Spleen (tissue), 11 donors: ENCODE measurements around the gene MYO9A. TPM values are rescaled to one million over a fixed set of nuclear protein-coding genes. Genes with fewer than 3 reads are reported as not detected.

Experiments
- DNase-seq: peaks from one replicate; pipeline ENCODE4 v3.0.0-alpha.2; 2020
- H3K27ac ChIP-seq, 8 donors: fragments of 200-600 bp; sonication (generic) in 7 of 8; 1 replicate in 4 of 8; 2 replicates in 4 of 8; pipeline versions ENCODE4 v1.5.0 to v1.8.0; 2016 to 2021; ENCODE audit warnings: inconsistent platforms in 4 of 8, mild to moderate bottlenecking in 4 of 8, moderate library complexity in 1 of 8
- H3K27me3 ChIP-seq, 7 donors: fragments of 200-600 bp; sonication (generic) in 6 of 7; replicated peaks in 1 of 7; 1 replicate in 4 of 7; 2 replicates in 3 of 7; pipeline versions ENCODE4 v1.5.0 to v1.8.0; 2016 to 2021; ENCODE audit warnings: inconsistent platforms in 3 of 7, mild to moderate bottlenecking in 1 of 7
- H3K36me3 ChIP-seq, 6 donors: fragments of 200-600 bp; sonication (generic) in 5 of 6; 1 replicate in 4 of 6; 2 replicates in 2 of 6; pipeline versions ENCODE4 v1.5.0 to v1.8.0; 2016 to 2021; ENCODE audit warnings: inconsistent platforms in 2 of 6
- H3K4me1 ChIP-seq, 6 donors: fragments of 200-600 bp; sonication (generic) in 5 of 6; 1 replicate in 3 of 6; 2 replicates in 3 of 6; pipeline versions ENCODE4 v1.5.0 to v1.8.0; 2016 to 2021; ENCODE audit warnings: inconsistent platforms in 3 of 6
- H3K4me3 ChIP-seq, 8 donors: fragments of 200-600 bp; sonication (generic) in 7 of 8; 1 replicate in 4 of 8; 2 replicates in 4 of 8; pipeline versions ENCODE4 v1.5.0 to v1.8.0; 2016 to 2021; ENCODE audit warnings: inconsistent platforms in 4 of 8, mild to moderate bottlenecking in 4 of 8, moderate library complexity in 2 of 8
- H3K9me3 ChIP-seq, 8 donors: fragments of 200-600 bp; sonication (generic) in 7 of 8; 1 replicate in 4 of 8; 2 replicates in 4 of 8; pipeline versions ENCODE4 v1.5.0 to v1.8.0; 2016 to 2021; ENCODE audit warnings: inconsistent platforms in 4 of 8
- POLR2A ChIP-seq, 3 donors: fragments of 450-650 bp; IDR thresholded peaks; one replicate each; pipeline ENCODE4 v1.5.1; 2017; ENCODE audit warnings: antibody characterized with exemption in 3 of 3, mild to moderate bottlenecking in 1 of 3
- POLR2AphosphoS5 ChIP-seq, 3 donors: sonication (generic); formaldehyde crosslinking; IDR thresholded peaks; one replicate each; pipeline ENCODE4 v1.5.1; 2017; ENCODE audit warnings: antibody characterized with exemption in 3 of 3
- WGBS, 5 donors: extraction: QIAGEN DNeasy Blood & Tissue Kit in 3 of 5; methylation state at CpG; one replicate each; pipeline versions ENCODE4 v1.1.5 to v1.1.7; 2013 to 2018; 5-methylcytosine and 5-hydroxymethylcytosine counted together
- intact Hi-C: fragments of 100-400 bp; cut with DNase I; formaldehyde crosslinking; loops from one replicate; pipeline ENCODE4 v1.15.0; 2023; ENCODE audit warnings: low total_unique reads
- polyA plus RNA-seq, 3 donors: library from polyadenylated mRNA; stranded (reverse); fragments of 200-250 nt; gene quantifications; one replicate each; pipeline ENCODE4 v1.2.1, GENCODE V29; 2013
- total RNA-seq, 7 donors: library from RNA; depleted of rRNA in 3 of 7; stranded (reverse); fragments of >200 nt in 3 of 7; fragmentation: NEBNext Ultra II Directional in 4 of 7; extraction: Animal tissue kit (Norgen Biotek cat#: 25700) in 4 of 7; gene quantifications; one replicate each; pipeline versions ENCODE4 v1.1.0 to v1.2.1, GENCODE V29; 2016 to 2021
- TF ChIP-seq, protein P1 (sequence below), 11 experiments: fragments of 200-600 bp in 7 of 11; fragments of 450-650 bp in 4 of 11; sonication (generic) in 4 of 11; IDR thresholded peaks in 8 of 11; conservative IDR thresholded peaks in 3 of 11; 1 replicate in 7 of 11; 2 replicates in 4 of 11; pipeline versions ENCODE4 v1.4.0 to v1.8.0; 2016 to 2021; ENCODE audit warnings: antibody characterized with exemption in 11 of 11, inconsistent platforms in 4 of 11, mild to moderate bottlenecking in 1 of 11
- donor health status: healthy with polysubstance abuse.
- donor health status: DM: no; HTN: no; CAD: no; lungs with moderate emphysema.
- donor health status: DM: no; HTN: no; CAD: no.
- donor health status: Bipolar disorder and iron deficiency.
- donor health status: healthy.
- donor health status: DM: no; HTN: no; CAD: no.
- donor health status: DM: yes; HTN: yes; CAD: no.

MYO9A gene
- total and polyA plus RNA-seq, 10 donors = 1.7 to 80.9 (median 50.9) TPM

DNA sequence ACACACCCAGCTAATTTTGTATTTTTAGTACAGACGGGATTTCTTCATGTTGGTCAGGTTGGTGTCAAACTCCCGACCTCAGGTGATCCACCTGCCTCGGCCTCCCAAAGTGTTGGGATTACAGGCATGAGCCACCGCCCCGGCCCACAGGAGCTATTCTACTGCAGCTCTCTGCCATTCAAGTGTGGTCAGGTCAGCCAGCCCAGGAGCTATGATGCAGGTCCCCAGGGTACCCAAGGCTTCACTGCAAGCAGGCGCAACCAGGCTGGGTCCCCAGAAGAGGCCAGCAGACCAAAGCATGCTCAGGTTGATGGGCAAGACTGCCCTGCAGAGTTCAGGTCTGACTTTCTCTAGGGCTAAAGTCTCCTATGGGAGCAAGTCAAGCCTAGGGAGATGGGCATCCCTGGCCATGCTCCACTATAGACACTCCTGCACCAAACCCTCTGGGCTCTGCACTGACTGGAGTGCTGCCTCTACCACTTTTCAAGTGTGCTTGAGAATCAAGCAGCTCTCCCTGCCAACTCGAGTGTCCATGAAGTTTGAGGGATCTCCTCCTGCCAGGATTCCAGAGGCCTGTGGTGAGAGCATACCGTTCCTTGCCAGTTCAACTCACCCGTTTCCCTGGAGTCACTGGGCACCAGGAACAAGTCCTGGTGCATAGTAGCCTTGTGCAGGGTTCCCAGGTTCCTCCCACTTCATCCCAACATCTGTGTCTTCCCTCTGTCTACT lies 30.9 kb downstream of the MYO9A start:
- intact Hi-C loops = no loop called here

GRCh38 chr15:72086010-72086697 lies 31.8 kb downstream of the MYO9A start:
- Histone ChIP-seq H3K27ac (no peak overlapping the region), H3K27me3 (no peaks in the 10 kb centered on the region), H3K4me3 (no peak overlapping the region), H3K9me3 (peaks cover 0 to 8% (median 0%) of the 10 kb centered on the region in 8 donors), H3K36me3 (peaks cover 0 to 9% (median 0%) of the 10 kb centered on the region in 6 donors), H3K4me1 (no peaks in the 10 kb centered on the region)
- no peak for DNase-seq
- intact Hi-C loops = no loop called here
- WGBS, 5 donors = 93 to 98% (median 96%) methylated on average over 8 to 11 of the region's 11 CpGs
- TF ChIP-seq POLR2AphosphoS5 (IDR thresholded peaks at IDR 0.05) = no peak
- TF ChIP-seq, protein P1, sequence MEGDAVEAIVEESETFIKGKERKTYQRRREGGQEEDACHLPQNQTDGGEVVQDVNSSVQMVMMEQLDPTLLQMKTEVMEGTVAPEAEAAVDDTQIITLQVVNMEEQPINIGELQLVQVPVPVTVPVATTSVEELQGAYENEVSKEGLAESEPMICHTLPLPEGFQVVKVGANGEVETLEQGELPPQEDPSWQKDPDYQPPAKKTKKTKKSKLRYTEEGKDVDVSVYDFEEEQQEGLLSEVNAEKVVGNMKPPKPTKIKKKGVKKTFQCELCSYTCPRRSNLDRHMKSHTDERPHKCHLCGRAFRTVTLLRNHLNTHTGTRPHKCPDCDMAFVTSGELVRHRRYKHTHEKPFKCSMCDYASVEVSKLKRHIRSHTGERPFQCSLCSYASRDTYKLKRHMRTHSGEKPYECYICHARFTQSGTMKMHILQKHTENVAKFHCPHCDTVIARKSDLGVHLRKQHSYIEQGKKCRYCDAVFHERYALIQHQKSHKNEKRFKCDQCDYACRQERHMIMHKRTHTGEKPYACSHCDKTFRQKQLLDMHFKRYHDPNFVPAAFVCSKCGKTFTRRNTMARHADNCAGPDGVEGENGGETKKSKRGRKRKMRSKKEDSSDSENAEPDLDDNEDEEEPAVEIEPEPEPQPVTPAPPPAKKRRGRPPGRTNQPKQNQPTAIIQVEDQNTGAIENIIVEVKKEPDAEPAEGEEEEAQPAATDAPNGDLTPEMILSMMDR (IDR thresholded peaks at IDR 0.05 in 8 of 11, conservative IDR thresholded peaks at IDR 0.05 in 3 of 11) = no peak
- no peak for TF ChIP-seq POLR2A (IDR thresholded peaks at IDR 0.05)

More for the DNA sequence above, 30.9 kb downstream of the MYO9A start:
- no peak overlapping the region for H3K4me3 ChIP-seq
- H3K4me1 ChIP-seq = no peaks in the 10 kb centered on the region
- H3K27ac ChIP-seq = no peak overlapping the region
- TF ChIP-seq, protein P1 (IDR thresholded peaks at IDR 0.05 in 8 of 11, conservative IDR thresholded peaks at IDR 0.05 in 3 of 11) = no peak
- TF ChIP-seq POLR2A (IDR thresholded peaks at IDR 0.05) (no peak), POLR2AphosphoS5 (IDR thresholded peaks at IDR 0.05) (no peak)
- no peaks in the 10 kb centered on the region for H3K27me3 ChIP-seq
- peaks cover 0 to 8% (median 0%) of the 10 kb centered on the region in 8 donors for H3K9me3 ChIP-seq
- WGBS, 5 donors = 89 to 94% (median 92%) methylated on average over 7 to 9 of the region's 9 CpGs
- peaks cover 0 to 9% (median 0%) of the 10 kb centered on the region in 6 donors for H3K36me3 ChIP-seq
- DNase-seq = no peak

DNA sequence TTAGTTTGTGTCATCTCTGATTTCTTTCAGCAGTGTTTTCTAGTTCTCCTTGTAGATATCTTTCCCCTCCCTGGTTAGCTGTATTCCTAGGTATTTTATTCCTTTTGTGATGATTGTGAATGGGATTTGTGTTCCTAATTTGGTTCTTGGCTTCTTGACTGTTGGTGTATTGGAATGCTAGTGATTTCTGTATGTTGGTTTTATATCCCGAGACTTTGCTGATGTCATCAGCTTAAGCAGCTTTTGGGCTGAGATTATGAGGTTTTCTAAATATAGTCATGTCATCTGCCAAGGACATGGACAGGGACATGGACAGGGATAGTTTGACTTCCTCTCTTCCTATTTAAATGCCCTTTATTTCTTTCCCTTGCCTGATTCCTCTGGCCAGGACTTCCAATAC lies 35.8 kb downstream of the MYO9A start:
- 69 to 88% (median 79%) methylated on average over 1 of the region's 1 CpG for WGBS, 5 donors
- Histone ChIP-seq H3K27ac (no peak overlapping the region), H3K27me3 (no peaks in the 10 kb centered on the region), H3K4me1 (peaks cover 0 to 7% (median 1%) of the 10 kb centered on the region in 6 donors), H3K4me3 (no peak overlapping the region), H3K9me3 (peaks cover 0 to 8% (median 0%) of the 10 kb centered on the region in 8 donors), H3K36me3 (peaks cover 0 to 1% (median 0%) of the 10 kb centered on the region in 6 donors)
- TF ChIP-seq POLR2A (IDR thresholded peaks at IDR 0.05) (no peak), POLR2AphosphoS5 (IDR thresholded peaks at IDR 0.05) (no peak)
- TF ChIP-seq, protein P1 (IDR thresholded peaks at IDR 0.05 in 8 of 11, conservative IDR thresholded peaks at IDR 0.05 in 3 of 11) = no peak
- intact Hi-C loops = no loop called here
- DNase-seq = no peak

- peaks cover 0 to 7% (median 1%) of the 10 kb centered on the region in 6 donors for H3K4me1 ChIP-seq
- TF ChIP-seq POLR2A (IDR thresholded peaks at IDR 0.05) (no peak), POLR2AphosphoS5 (IDR thresholded peaks at IDR 0.05) (no peak)
- TF ChIP-seq, protein P1 (IDR thresholded peaks at IDR 0.05 in 8 of 11, conservative IDR thresholded peaks at IDR 0.05 in 3 of 11) = no peak
- 69 to 76% (median 73%) methylated on average over 6 of the region's 6 CpGs for WGBS, 5 donors
- DNase-seq = no peak
- H3K9me3 ChIP-seq = peaks cover 0 to 5% (median 0%) of the 10 kb centered on the region in 8 donors
- no peak overlapping the region for H3K4me3 ChIP-seq
- no peaks in the 10 kb centered on the region for H3K27me3 ChIP-seq
- no peaks in the 10 kb centered on the region for H3K36me3 ChIP-seq
- intact Hi-C loops = no loop called here
- no peak overlapping the region for H3K27ac ChIP-seq
Measured at GRCh38 chr15:72078887-72079286, 39.1 kb downstream of the MYO9A start.
